HG03135 (cell line): Measurements from ENCODE around the gene SMIM14.
"Not testable (repeated sequence)": the region's sequence is repeated elsewhere in the genome, so short reads cannot be mapped to it uniquely, and the experiment has no call there.

Experiments
- ATAC-seq: cut with Tn5 transposase; IDR thresholded peaks from one replicate; pipeline ENCODE4 v1.9.1; 2021; ENCODE audit warnings: mild to moderate bottlenecking, moderate library complexity; ENCODE audit not compliant: unreplicated experiment

Gene SMIM14

DNA sequence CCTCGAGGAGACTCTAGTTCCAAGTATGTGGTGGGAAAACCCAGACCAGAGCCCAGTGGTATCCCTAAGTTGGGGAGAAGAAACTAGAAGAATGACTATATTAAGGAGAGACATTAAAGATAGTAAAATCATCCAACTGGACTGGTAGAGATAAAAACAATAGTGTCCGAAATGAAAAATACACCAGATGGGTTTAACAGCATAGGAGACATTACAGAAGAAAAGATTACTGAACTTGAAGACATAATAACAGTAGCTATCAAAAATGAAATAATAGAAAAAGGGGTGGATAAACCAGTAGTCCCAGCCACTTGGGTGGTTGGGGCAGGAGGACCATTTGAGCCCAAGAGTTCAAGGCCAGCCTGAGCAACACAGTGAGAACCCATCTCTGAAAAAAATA, 31.9 kb downstream of the SMIM14 start:
- no peak for ATAC-seq

- no peak for ATAC-seq
Measured at GRCh38 chr4:39597695-39598381, 40.8 kb downstream of the SMIM14 start.

- no peak for ATAC-seq
Measured at GRCh38 chr4:39596971-39597370, 41.7 kb downstream of the SMIM14 start.

- ATAC-seq: no peak
Measured at GRCh38 chr4:39591290-39591689, 47.4 kb downstream of the SMIM14 start.

DNA sequence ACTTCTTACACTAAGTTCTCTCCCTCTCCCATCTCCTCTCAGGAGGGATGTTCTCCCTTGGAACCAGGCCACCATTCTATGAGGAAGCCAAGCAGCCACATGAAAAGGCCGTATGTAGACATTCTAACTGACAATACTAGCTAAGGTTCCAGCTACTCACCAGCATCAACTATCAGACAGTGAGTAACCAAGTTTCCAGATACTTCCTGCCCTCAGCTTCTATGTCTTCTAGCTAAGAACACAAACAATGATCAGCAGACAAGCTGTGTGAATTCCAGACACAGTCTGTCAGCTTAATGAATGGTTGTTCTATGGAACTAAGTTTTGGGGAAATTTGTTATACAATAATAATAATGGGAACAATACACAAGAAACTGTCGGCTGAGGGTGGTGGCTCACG, 50.8 kb downstream of the SMIM14 start:
- ATAC-seq: no peak

DNA sequence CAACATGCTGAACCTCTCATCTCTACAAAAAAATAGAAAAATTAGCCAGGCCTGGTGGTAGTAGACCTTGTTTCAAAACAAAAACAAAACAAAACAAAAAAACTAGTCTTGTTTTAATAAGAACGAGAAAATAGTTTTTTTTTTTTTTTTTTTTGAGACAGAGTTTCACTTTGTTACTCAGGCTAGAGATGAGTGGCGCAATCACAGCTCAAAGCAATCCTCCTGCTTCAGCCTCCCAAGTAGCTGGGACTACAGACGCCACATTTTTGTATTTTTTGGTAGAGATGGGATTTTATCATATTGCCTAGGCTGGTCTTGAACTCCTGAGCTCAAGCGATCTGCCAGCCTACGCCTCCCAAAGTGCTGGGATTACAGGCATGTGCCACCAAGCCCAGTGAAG, 63.7 kb downstream of the SMIM14 start:
- ATAC-seq: no peak

GRCh38 chr4:39571504-39571903, 67.2 kb downstream of the SMIM14 start:
- no peak for ATAC-seq

DNA sequence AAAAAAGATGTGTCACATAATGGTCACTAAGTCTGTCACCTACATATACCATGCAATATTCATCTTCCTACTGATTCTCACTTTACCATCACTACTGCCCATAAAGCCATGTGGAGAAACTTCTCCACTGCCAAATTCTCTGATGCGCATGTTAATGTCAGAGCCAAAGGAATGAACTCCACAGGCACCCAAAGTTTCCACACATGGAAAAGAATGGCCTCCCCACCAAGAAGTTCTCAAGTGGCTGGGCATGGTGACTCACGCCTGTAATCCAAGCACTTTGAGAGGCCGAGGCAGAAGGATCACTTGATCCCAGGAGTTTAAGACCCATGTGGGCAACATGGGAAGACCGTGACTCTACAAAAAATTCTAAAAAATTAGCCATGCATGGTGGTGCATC, 67.6 kb downstream of the SMIM14 start:
- no peak for ATAC-seq

DNA sequence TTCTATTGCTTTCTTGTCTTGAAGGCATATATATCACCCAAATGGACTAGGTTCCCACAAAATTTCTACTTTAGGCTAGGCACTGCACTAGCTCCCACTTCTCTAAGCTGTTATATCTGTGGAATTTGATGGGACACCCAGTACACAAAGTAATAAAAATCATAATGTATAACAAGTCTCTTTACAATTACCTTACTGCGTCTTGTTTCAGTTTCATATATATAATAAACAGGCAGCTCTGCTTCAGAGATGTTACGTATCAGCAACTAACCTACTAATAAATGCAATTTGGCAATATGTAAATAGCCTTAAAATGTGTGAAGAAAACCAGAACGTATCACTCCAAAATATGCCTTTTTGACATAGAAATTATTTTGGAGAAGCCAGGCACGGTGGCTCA, 69.5 kb downstream of the SMIM14 start:
- ATAC-seq: no peak

GRCh38 chr4:39568805-39569204, 69.9 kb downstream of the SMIM14 start:
- ATAC-seq: no peak

DNA sequence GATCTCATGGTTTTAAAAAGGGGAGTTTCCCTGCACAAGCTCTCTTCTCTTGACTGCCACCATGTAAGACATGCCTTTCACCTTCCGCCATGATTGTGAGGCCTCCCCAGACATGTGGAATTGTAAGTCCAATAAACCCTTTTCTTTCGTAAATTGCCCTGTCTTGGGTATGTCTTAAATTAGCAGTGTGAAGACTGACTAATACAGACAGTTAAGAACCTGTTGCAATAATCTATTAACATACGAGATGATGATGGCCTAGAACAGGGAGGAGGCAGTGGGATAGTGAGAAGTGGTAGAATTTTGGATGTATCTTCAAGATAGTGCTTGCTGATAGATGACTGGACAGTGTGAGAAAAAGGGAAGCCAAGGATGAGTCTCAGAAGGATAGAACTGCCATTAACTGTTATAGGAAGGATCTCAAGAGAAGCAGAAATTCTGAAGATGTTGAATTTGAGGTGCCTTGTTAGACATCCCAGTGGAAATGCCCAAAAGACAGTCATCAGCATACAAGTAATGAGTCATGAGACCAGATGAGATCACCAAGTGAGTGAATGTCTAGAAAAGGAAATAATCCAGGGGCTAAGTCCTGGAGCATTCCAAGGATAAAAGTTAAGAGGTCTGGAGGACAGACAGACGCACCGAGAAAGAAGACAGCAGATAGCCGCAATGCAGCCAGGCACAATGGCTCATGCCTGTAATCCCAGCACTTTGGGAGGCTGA, 72.6 kb downstream of the SMIM14 start:
- ATAC-seq: no peak

GRCh38 chr4:39563346-39563847, 75.3 kb downstream of the SMIM14 start:
- no peak for ATAC-seq

GRCh38 chr4:39562792-39563191, 75.9 kb downstream of the SMIM14 start:
- no peak for ATAC-seq

- ATAC-seq: no peak
Measured at GRCh38 chr4:39559626-39560025, 79.0 kb downstream of the SMIM14 start.

DNA sequence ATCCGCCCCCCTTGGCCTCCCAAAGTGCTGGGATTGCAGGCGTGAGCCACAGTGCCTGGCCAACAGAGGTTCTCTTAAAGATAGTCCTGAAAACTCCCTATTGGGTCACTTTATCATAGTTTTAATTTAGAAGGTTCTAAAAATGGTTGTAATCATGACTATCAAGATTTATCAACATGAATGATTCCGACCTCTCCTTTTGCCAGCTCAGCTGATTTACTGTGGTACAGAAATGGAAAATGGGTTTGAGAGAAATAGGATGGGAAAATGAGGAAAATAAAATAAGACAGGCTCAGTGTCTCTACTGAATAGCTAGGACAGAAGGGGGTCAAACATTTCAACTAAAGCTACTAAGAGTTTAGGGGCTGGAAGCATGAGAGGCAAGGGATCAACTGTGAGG, 83.2 kb downstream of the SMIM14 start:
- ATAC-seq: no peak

DNA sequence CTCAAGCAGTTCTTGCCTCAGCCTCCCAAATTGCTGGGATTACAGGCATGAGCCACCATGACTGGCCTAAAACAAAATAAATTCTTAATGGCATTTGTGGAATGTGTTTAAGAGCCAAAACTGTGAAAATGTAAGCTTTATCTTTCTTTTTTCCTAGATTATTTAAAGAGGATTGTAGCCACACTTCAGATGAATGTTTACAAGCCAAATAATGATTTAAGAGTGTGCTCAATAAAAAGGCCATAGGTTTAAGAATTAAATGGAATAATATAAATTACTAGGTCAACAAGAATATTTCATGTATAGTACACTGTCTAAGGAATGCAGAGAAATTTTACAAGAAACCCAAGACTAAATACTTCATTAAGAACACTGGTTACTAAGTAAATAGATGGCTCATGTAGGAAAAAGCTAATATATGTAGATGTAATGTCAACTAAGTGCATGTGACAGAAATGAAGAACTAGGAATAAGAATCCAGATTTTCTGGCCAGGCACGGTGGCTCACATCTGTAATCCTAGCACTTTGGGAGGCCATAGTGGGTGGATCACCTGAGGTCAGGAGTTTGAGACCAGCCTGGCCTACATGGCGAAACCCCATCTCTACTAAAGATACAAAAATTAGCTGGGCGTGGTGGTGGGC, 90.1 kb downstream of the SMIM14 start:
- ATAC-seq: no peak

- ATAC-seq: no peak
Measured at GRCh38 chr4:39544580-39545315, 93.9 kb downstream of the SMIM14 start.

DNA sequence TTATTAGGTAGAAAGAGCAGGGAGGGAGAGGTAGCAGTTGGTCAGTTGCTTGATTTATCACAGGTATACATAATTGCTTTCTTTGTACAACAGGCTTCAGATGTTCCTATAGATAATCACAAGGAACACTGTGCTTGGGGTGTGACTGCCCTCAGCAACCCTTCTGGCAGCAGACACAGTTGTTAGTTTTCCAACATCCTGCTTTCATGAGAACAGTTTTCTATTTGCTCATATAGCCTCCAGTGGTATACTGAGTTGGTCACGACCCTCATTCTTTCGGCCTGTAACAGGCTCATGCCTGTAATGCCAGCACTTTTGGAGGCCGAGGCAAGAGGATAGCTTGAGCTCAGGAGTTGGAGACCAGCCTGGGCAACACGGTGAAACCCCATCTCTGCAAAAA, 94.6 kb downstream of the SMIM14 start:
- not testable (repeated sequence) for ATAC-seq

GRCh38 chr4:39543034-39543433, 95.6 kb downstream of the SMIM14 start:
- ATAC-seq: no peak

DNA sequence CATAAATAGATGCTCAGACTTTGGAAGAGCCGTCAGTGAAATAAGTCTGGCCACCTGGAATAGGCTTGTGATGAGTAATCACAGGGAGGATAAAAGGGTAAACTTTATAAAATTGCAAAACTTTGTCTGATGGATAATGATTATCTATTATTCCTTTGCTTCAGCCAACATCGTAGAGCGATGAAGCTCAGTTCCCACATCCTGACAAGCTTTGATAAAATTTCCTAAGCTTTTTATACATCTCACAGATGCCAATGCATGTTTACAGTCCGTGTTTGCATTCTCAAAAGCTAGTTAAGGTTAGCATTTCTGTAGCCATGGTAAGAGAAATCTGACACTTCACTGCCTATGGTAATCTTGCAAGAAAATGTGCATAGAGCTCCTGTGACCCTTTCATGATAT, 96.1 kb downstream of the SMIM14 start:
- no peak for ATAC-seq

GRCh38 chr4:39541987-39542610, 96.6 kb downstream of the SMIM14 start:
- no peak for ATAC-seq
